Osteoblast (primary cell): ENCODE measurements around the gene SUGCT. TPM values are rescaled to one million over a fixed set of nuclear protein-coding genes. Genes with fewer than 3 reads are reported as not detected.
A peak's percentile ranks its signal among the peaks of the same experiment; 100 is the strongest.

Experiments used
- DNase-seq: peaks from one replicate; pipeline ENCODE4 v3.0.0; 2011; ENCODE audit warnings: low spot score, mixed read lengths; ENCODE audit not compliant: insufficient read length; ENCODE audit errors: missing footprints
- H2AFZ ChIP-seq: 2 replicates; pipeline ENCODE4 v1.6.0; 2011; ENCODE audit warnings: mild to moderate bottlenecking, low read length
- H3K27ac ChIP-seq: 2 replicates; pipeline ENCODE4 v1.5.1; 2011; ENCODE audit warnings: mild to moderate bottlenecking, low read depth, low read length, moderate library complexity
- H3K27me3 ChIP-seq: 2 replicates; pipeline ENCODE4 v1.6.0; 2012; ENCODE audit warnings: mild to moderate bottlenecking, control low read depth, inconsistent platforms, low read length, moderate library complexity; ENCODE audit not compliant: insufficient read depth
- H3K36me3 ChIP-seq: 2 replicates; pipeline ENCODE4 v1.5.1; 2011; ENCODE audit warnings: mild to moderate bottlenecking, low read length, control low read depth, moderate library complexity; ENCODE audit not compliant: insufficient read depth
- H3K4me1 ChIP-seq: 2 replicates; pipeline ENCODE4 v1.5.1; 2011; ENCODE audit warnings: mild to moderate bottlenecking, low read length, control low read depth, moderate library complexity; ENCODE audit not compliant: insufficient read depth
- H3K4me2 ChIP-seq: 2 replicates; pipeline ENCODE4 v1.6.0; 2011; ENCODE audit warnings: mild to moderate bottlenecking, low read length; ENCODE audit not compliant: insufficient read depth
- H3K4me3 ChIP-seq: fragments of 200-600 bp; sonication (generic); 3 replicates; pipeline ENCODE4 v1.5.1; 2012; ENCODE audit warnings: mild to moderate bottlenecking, low read length, inconsistent platforms; ENCODE audit not compliant: insufficient read depth
- H3K79me2 ChIP-seq: 2 replicates; pipeline ENCODE4 v1.6.0; 2012; ENCODE audit warnings: mild to moderate bottlenecking, low read length, control low read depth, inconsistent platforms; ENCODE audit not compliant: insufficient read depth
- H3K9me3 ChIP-seq: 2 replicates; pipeline ENCODE4 v1.5.1; 2011; ENCODE audit warnings: low read depth, low read length, control low read depth
- H4K20me1 ChIP-seq: 2 replicates; pipeline ENCODE4 v1.6.0; 2012; ENCODE audit warnings: mild to moderate bottlenecking, low read length, control low read depth; ENCODE audit not compliant: insufficient read depth
- CTCF ChIP-seq: IDR thresholded peaks from 2 replicates; pipeline ENCODE4 v1.5.1; 2011; ENCODE audit warnings: mild to moderate bottlenecking, low read depth, low read length, moderate library complexity; ENCODE audit errors: extremely low read depth
- total RNA-seq: library from RNA; depleted of rRNA; stranded (reverse); fragments of >200 nt; gene quantifications from 2 replicates; pipeline ENCODE4 v1.2.3, GENCODE V29; 2012

SUGCT gene
- total RNA-seq, 1 donor, result 21.7 TPM

- Histone ChIP-seq H2AFZ (peak overlapping the region; percentile 68), H3K9me3 (no peaks in the 10 kb centered on the region), H3K4me1 (peaks cover 10% of the 10 kb centered on the region), H3K27ac (peak overlapping the region; percentile 24), H3K27me3 (no peaks in the 10 kb centered on the region), H3K4me2 (no peak overlapping the region), H3K4me3 (no peak overlapping the region), H3K79me2 (no peaks in the 10 kb centered on the region), H4K20me1 (no peaks in the 10 kb centered on the region), H3K36me3 (no peaks in the 10 kb centered on the region)
- no peak for TF ChIP-seq CTCF
- no peak for DNase-seq
Measured at GRCh38 chr7:40330408-40330807, 195.6 kb downstream of the SUGCT start.

- Histone ChIP-seq H3K27ac (peak overlapping the region; percentile 1), H3K4me3 (no peak overlapping the region), H2AFZ (peak overlapping the region; percentile 12), H3K4me1 (peaks cover 10% of the 10 kb centered on the region), H3K36me3 (no peaks in the 10 kb centered on the region), H4K20me1 (no peaks in the 10 kb centered on the region), H3K27me3 (no peaks in the 10 kb centered on the region), H3K9me3 (no peaks in the 10 kb centered on the region), H3K4me2 (no peak overlapping the region), H3K79me2 (no peaks in the 10 kb centered on the region)
- DNase-seq, result no peak
- no peak for TF ChIP-seq CTCF
Measured at GRCh38 chr7:40331915-40332314, 197.1 kb downstream of the SUGCT start.

GRCh38 chr7:40332516-40332915 lies 197.7 kb downstream of the SUGCT start:
- H2AFZ ChIP-seq, result peak overlapping the region; percentile 14
- H3K79me2 ChIP-seq, result no peaks in the 10 kb centered on the region
- H3K4me2 ChIP-seq, result no peak overlapping the region
- H3K9me3 ChIP-seq, result no peaks in the 10 kb centered on the region
- H3K4me3 ChIP-seq, result no peak overlapping the region
- peaks cover 10% of the 10 kb centered on the region for H3K4me1 ChIP-seq
- no peak for TF ChIP-seq CTCF
- no peak overlapping the region for H3K27ac ChIP-seq
- no peaks in the 10 kb centered on the region for H4K20me1 ChIP-seq
- no peaks in the 10 kb centered on the region for H3K27me3 ChIP-seq
- no peaks in the 10 kb centered on the region for H3K36me3 ChIP-seq
- DNase-seq, result no peak

GRCh38 chr7:40341836-40342235 lies 207.0 kb downstream of the SUGCT start:
- Histone ChIP-seq H3K4me1 (no peaks in the 10 kb centered on the region), H3K27ac (no peak overlapping the region), H3K79me2 (no peaks in the 10 kb centered on the region), H3K36me3 (no peaks in the 10 kb centered on the region), H4K20me1 (no peaks in the 10 kb centered on the region), H3K4me3 (no peak overlapping the region), H3K4me2 (no peak overlapping the region), H3K9me3 (no peaks in the 10 kb centered on the region), H2AFZ (no peak overlapping the region), H3K27me3 (no peaks in the 10 kb centered on the region)
- no peak for DNase-seq
- no peak for TF ChIP-seq CTCF
